Natural killer cell (primary cell): Measurements from ENCODE around the gene TBCK. TPM values are rescaled to one million over a fixed set of nuclear protein-coding genes. Genes with fewer than 3 reads are reported as not detected.
"Not testable (repeated sequence)": the region's sequence is repeated elsewhere in the genome, so short reads cannot be mapped to it uniquely, and the experiment has no call there.

Experiments
- ATAC-seq, 3 donors: fragments of 150-1000 bp in 2 of 3; fragments of 200-7000 bp in 1 of 3; cut with Tn5 transposase; 1 replicate in 1 of 3; 2 replicates in 2 of 3; pipeline ENCODE4 v1.10.0; 2021; ENCODE audit warnings: mild to moderate bottlenecking in 2 of 3, moderate library complexity in 2 of 3
- DNase-seq, 2 donors: peaks; one replicate each; pipeline versions ENCODE4 v3.0.0 to v3.0.0-alpha.2; 2013 to 2021; ENCODE audit warnings: mixed read lengths in 1 of 2
- H3K27ac ChIP-seq: one replicate; pipeline ENCODE4 v1.5.1; 2013; ENCODE audit warnings: mild to moderate bottlenecking, low read length
- H3K27me3 ChIP-seq: one replicate; pipeline ENCODE4 v1.6.1; 2013; ENCODE audit warnings: low read length; ENCODE audit not compliant: control insufficient read depth, insufficient read depth
- H3K36me3 ChIP-seq: one replicate; pipeline ENCODE4 v1.6.1; 2013; ENCODE audit warnings: low read length; ENCODE audit not compliant: control insufficient read depth, insufficient read depth
- H3K4me1 ChIP-seq: one replicate; pipeline ENCODE4 v1.6.1; 2013; ENCODE audit warnings: low read length; ENCODE audit not compliant: control insufficient read depth, insufficient read depth
- H3K4me3 ChIP-seq: one replicate; pipeline ENCODE4 v1.5.1; 2013; ENCODE audit warnings: low read length
- H3K9me3 ChIP-seq: one replicate; pipeline ENCODE4 v1.6.1; 2013; ENCODE audit warnings: low read length; ENCODE audit not compliant: control insufficient read depth, insufficient read depth
- H3K27ac Mint-ChIP-seq, 2 donors: one replicate each; pipeline ENCODE4 v1.8.0; 2022; ENCODE audit warnings: mild to moderate bottlenecking in 2 of 2, mixed read lengths in 2 of 2, moderate library complexity in 1 of 2
- H3K27me3 Mint-ChIP-seq, 2 donors: one replicate each; pipeline ENCODE4 v1.8.0; 2022; ENCODE audit warnings: low read depth in 2 of 2, mixed read lengths in 2 of 2
- H3K36me3 Mint-ChIP-seq: one replicate; pipeline ENCODE4 v1.8.0; 2022; ENCODE audit warnings: mixed read lengths
- H3K4me1 Mint-ChIP-seq, 2 donors: one replicate each; pipeline ENCODE4 v1.8.0; 2022; ENCODE audit warnings: mixed read lengths in 2 of 2
- H3K4me3 Mint-ChIP-seq: one replicate; pipeline ENCODE4 v1.8.0; 2022; ENCODE audit warnings: mild to moderate bottlenecking, moderate library complexity, mixed read lengths
- H3K9me3 Mint-ChIP-seq, 2 donors: one replicate each; pipeline ENCODE4 v1.8.0; 2022; ENCODE audit warnings: mixed read lengths in 2 of 2
- WGBS: methylation state at CpG from one replicate; pipeline ENCODE4 v1.1.7; 2013; ENCODE audit warnings: missing lambda C conversion rate; ENCODE audit not compliant: insufficient coverage; 5-methylcytosine and 5-hydroxymethylcytosine counted together
- intact Hi-C: fragments of 100-400 bp; cut with micrococcal nuclease; formaldehyde crosslinking; loops from one replicate; pipeline ENCODE4 v1.14.2; 2022
- total RNA-seq, 4 donors: library from RNA; stranded (reverse); fragments of 120-200 nt in 1 of 4; gene quantifications; one replicate each; pipeline versions ENCODE4 v1.2.3 to v1.2.4, GENCODE V29; 2013 to 2022
- TF ChIP-seq, protein P1 (sequence below): fragments of 200-600 bp; IDR thresholded peaks from one replicate; pipeline ENCODE4 v1.8.0; 2022; ENCODE audit warnings: antibody characterized with exemption

The TBCK gene
- total RNA-seq, 3 donors from 2014 or later (not counting 1 experiment from before 2014, with no cell fraction given), result 49.5 to 78.5 (median 54.2) TPM

DNA sequence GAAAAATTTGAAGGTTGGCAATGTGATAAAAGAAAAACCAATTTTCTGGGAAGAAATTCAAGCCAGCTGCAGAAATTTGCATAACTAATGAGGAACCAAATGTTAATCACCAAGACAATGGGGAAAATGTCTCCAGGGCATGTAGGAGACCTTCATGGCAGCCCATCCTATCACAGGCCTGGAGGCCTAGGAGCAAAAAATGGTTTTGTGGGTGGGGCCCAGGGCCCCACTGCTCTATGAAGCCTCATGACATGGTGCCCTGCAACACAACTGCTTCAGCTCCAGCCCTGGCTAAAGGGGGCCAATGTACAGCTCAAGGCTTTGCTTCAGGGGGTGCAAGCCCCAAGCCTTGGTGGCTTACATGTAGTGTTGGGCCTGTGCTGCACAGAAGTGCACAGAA is 184.0 kb downstream of the TBCK start:
- H3K27ac Mint-ChIP-seq, result no peak overlapping the region
- intact Hi-C loops, result no loop called here
- H3K4me1 Mint-ChIP-seq, result peaks cover 5% of the 10 kb centered on the region in 2 donors
- TF ChIP-seq, protein P1, sequence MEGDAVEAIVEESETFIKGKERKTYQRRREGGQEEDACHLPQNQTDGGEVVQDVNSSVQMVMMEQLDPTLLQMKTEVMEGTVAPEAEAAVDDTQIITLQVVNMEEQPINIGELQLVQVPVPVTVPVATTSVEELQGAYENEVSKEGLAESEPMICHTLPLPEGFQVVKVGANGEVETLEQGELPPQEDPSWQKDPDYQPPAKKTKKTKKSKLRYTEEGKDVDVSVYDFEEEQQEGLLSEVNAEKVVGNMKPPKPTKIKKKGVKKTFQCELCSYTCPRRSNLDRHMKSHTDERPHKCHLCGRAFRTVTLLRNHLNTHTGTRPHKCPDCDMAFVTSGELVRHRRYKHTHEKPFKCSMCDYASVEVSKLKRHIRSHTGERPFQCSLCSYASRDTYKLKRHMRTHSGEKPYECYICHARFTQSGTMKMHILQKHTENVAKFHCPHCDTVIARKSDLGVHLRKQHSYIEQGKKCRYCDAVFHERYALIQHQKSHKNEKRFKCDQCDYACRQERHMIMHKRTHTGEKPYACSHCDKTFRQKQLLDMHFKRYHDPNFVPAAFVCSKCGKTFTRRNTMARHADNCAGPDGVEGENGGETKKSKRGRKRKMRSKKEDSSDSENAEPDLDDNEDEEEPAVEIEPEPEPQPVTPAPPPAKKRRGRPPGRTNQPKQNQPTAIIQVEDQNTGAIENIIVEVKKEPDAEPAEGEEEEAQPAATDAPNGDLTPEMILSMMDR, result no peak
- H3K27me3 Mint-ChIP-seq, result no peaks in the 10 kb centered on the region
- peaks cover 6% of the 10 kb centered on the region for H3K9me3 ChIP-seq
- H3K27me3 ChIP-seq, result no peaks in the 10 kb centered on the region
- no peak overlapping the region for H3K4me3 ChIP-seq
- ATAC-seq (no peak), DNase-seq (no peak)
- no peaks in the 10 kb centered on the region for H3K4me1 ChIP-seq
- H3K36me3 ChIP-seq, result no peaks in the 10 kb centered on the region
- H3K4me3 Mint-ChIP-seq, result no peak overlapping the region
- no peaks in the 10 kb centered on the region for H3K9me3 Mint-ChIP-seq
- peaks cover 12% of the 10 kb centered on the region for H3K36me3 Mint-ChIP-seq
- no peak overlapping the region for H3K27ac ChIP-seq

DNA sequence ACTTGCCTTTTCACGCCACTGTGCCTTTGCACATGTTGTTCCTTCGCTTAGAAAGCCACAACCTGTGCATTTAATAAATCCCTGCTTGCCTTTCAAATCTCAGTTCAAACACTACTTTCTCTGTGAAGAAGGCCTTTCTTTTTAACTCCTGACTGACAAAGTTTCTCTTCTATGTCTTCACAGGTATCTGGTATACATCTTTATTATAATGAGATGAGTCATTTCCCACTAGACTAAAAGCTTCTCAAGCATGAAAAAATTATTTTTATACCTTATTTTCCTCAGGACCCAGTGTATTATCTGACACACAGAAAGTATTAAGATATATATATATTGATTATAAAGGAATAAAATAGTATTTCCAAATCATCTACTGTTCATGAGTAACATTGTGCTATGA is 189.9 kb downstream of the TBCK start:
- DNase-seq (no peak), ATAC-seq (no peak)
- no peaks in the 10 kb centered on the region for H3K36me3 ChIP-seq
- Mint-ChIP-seq H3K9me3 (no peaks in the 10 kb centered on the region), H3K36me3 (no peaks in the 10 kb centered on the region), H3K27ac (no peak overlapping the region), H3K27me3 (no peaks in the 10 kb centered on the region), H3K4me1 (peaks cover 0 to 3% of the 10 kb centered on the region in 2 donors), H3K4me3 (no peak overlapping the region)
- no peak overlapping the region for H3K4me3 ChIP-seq
- H3K9me3 ChIP-seq, result no peaks in the 10 kb centered on the region
- 96% methylated on average over 2 of the region's 2 CpGs for WGBS
- no peaks in the 10 kb centered on the region for H3K4me1 ChIP-seq
- intact Hi-C loops, result no loop called here
- no peak overlapping the region for H3K27ac ChIP-seq
- no peaks in the 10 kb centered on the region for H3K27me3 ChIP-seq
- TF ChIP-seq, protein P1, result no peak

DNA sequence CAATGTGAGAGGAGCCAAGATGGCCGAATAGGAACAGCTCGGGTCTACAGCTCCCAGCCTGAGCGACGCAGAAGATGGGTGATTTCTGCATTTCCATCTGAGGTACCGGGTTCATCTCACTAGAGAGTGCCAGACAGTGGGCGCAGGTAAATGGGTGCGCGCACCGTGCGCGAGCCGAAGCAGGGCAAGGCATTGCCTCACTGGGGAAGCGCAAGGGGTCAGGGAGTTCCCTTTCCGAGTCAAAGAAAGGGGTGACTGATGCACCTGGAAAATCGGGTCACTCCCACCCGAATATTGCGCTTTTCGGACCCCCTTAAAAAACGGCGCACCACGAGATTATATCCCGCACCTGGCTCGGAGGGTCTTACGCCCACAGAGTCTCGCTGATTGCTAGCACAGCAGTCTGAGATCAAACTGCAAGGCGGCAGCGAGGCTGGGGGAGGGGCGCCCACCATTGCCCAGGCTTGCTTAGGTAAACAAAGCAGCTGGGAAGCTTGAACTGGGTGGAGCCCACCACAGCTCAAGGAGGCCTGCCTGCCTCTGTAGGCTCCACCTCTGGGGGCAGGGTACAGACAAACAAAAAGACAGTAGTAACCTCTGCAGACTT is 196.0 kb downstream of the TBCK start:
- H3K9me3 Mint-ChIP-seq, H3K27ac ChIP-seq, H3K27me3 ChIP-seq, H3K4me1 ChIP-seq, H3K27me3 Mint-ChIP-seq, ATAC-seq, H3K36me3 Mint-ChIP-seq, DNase-seq, intact Hi-C loops, H3K4me3 ChIP-seq, H3K27ac Mint-ChIP-seq, H3K9me3 ChIP-seq, H3K4me3 Mint-ChIP-seq: not testable (repeated sequence)
- 98% methylated on average over 21 of the region's 28 CpGs for WGBS
- peaks cover 10% of the 10 kb centered on the region for H3K36me3 ChIP-seq
- peaks cover 8 to 11% of the 10 kb centered on the region in 2 donors for H3K4me1 Mint-ChIP-seq

DNA sequence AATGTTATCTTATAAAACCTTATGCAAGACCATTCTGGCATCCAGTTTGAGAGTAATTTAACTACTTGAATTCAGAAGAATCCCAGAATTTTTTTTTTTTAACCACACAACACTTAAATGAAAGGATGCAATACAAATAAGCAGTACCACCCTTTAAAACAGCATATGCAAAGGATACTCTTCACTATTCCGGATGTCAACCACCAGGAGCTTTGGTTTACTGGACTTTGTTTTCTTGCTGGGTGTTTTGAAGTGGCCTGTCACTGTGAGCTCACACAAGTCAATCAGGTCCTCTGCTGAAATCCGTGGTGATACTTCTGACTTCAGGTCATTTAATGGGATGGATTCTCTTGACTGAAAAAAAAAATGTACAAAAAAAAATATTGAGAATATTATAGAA is 200.0 kb downstream of the TBCK start:
- H3K4me1 Mint-ChIP-seq, result peaks cover 8% of the 10 kb centered on the region in 2 donors
- peaks cover 4 to 16% of the 10 kb centered on the region in 2 donors for H3K9me3 Mint-ChIP-seq

More for the DNA sequence above, 200.0 kb downstream of the TBCK start:
- no peak overlapping the region for H3K4me3 ChIP-seq
- no peaks in the 10 kb centered on the region for H3K4me1 ChIP-seq
- no peak overlapping the region for H3K27ac ChIP-seq
- H3K36me3 ChIP-seq, result peaks cover 21% of the 10 kb centered on the region
- no peak overlapping the region for H3K27ac Mint-ChIP-seq
- TF ChIP-seq, protein P1, result no peak
- no peaks in the 10 kb centered on the region for H3K27me3 Mint-ChIP-seq
- peaks cover 34% of the 10 kb centered on the region for H3K36me3 Mint-ChIP-seq
- intact Hi-C loops, result no loop called here
- no peaks in the 10 kb centered on the region for H3K27me3 ChIP-seq
- peaks cover 4% of the 10 kb centered on the region for H3K9me3 ChIP-seq
- DNase-seq (no peak), ATAC-seq (no peak)
- WGBS, result 100% methylated on average over 1 of the region's 2 CpGs
- H3K4me3 Mint-ChIP-seq, result no peak overlapping the region
